ENCODE results near the gene PHLDA2. TPM values are rescaled to one million over a fixed set of nuclear protein-coding genes. Genes with fewer than 3 reads are reported as not detected.

PHLDA2 gene
- total RNA-seq, 2 experiments from 2014 or later = 0.16 to 0.34 TPM

- Histone ChIP-seq H3K9me3 (ENCODE audit: low read length) (no peaks in the 10 kb centered on the region), H3K9me2 (ENCODE audit: insufficient read depth, low read length) (no peaks in the 10 kb centered on the region), H3K79me2 (ENCODE audit: insufficient read depth, low read depth, low read length) (no peaks in the 10 kb centered on the region), H3K4me1 (ENCODE audit: insufficient read depth, low read length, poor library complexity, severe bottlenecking) (no peaks in the 10 kb centered on the region), H2AFZ (ENCODE audit: low read length) (no peak overlapping the region), H4K20me1 (ENCODE audit: insufficient read depth, low read length) (no peaks in the 10 kb centered on the region), H3K36me3 (ENCODE audit: insufficient read depth, low read length) (peaks cover 100% of the 10 kb centered on the region), H3K4me3 (ENCODE audit: low read depth, low read length, poor library complexity, severe bottlenecking) (no peak overlapping the region), H3K27ac (ENCODE audit: low read depth, low read length, poor library complexity, severe bottlenecking) (no peak overlapping the region), H3K4me2 (ENCODE audit: low read length) (no peak overlapping the region)
- no TSS peak for BruUV-seq (replicated peaks)
- CTCF ChIA-PET (ENCODE audit: unreplicated experiment) = no interaction called here
- DNase-seq (ENCODE audit: low spot score) = no peak
- POLR2A ChIA-PET = no interaction called here
- intact Hi-C loops (cut with micrococcal nuclease; ENCODE audit: unreplicated experiment) = no loop called here
- TF ChIP-seq CTCF (conservative IDR thresholded peaks at IDR 0.05; ENCODE audit: low read length) (no peak), EZH2phosphoT487 (IDR thresholded peaks at IDR 0.05; ENCODE audit: borderline replicate concordance, low read depth, low read length) (no peak)
Measured at GRCh38 chr11:2949920-2950319, 20.7 kb upstream of the PHLDA2 start.

GRCh38 chr11:2947744-2948143 is 18.5 kb upstream of the PHLDA2 start:
- intact Hi-C loops (cut with micrococcal nuclease; ENCODE audit: unreplicated experiment) = no loop called here
- CTCF ChIA-PET (ENCODE audit: unreplicated experiment) = no interaction called here
- BruUV-seq (replicated peaks) = no TSS peak

More at GRCh38 chr11:2947744-2948143, 18.5 kb upstream of the PHLDA2 start:
- no peak for TF ChIP-seq CTCF (conservative IDR thresholded peaks at IDR 0.05; ENCODE audit: low read length)
- no peak for TF ChIP-seq EZH2phosphoT487 (IDR thresholded peaks at IDR 0.05; ENCODE audit: borderline replicate concordance, low read depth, low read length)
- H3K4me2 ChIP-seq (ENCODE audit: low read length) = no peak overlapping the region
- H3K4me1 ChIP-seq (ENCODE audit: insufficient read depth, low read length, poor library complexity, severe bottlenecking) = no peaks in the 10 kb centered on the region
- H3K36me3 ChIP-seq (ENCODE audit: insufficient read depth, low read length) = peaks cover 99% of the 10 kb centered on the region
- H3K79me2 ChIP-seq (ENCODE audit: insufficient read depth, low read depth, low read length) = no peaks in the 10 kb centered on the region
- DNase-seq (ENCODE audit: low spot score) = no peak
- H3K9me3 ChIP-seq (ENCODE audit: low read length) = no peaks in the 10 kb centered on the region
- no peak overlapping the region for H3K27ac ChIP-seq (ENCODE audit: low read depth, low read length, poor library complexity, severe bottlenecking)
- no peak overlapping the region for H3K4me3 ChIP-seq (ENCODE audit: low read depth, low read length, poor library complexity, severe bottlenecking)
- no peak overlapping the region for H2AFZ ChIP-seq (ENCODE audit: low read length)
- no peaks in the 10 kb centered on the region for H3K9me2 ChIP-seq (ENCODE audit: insufficient read depth, low read length)
- POLR2A ChIA-PET = interaction anchor here (0.6 kb wide), 1 partner anchor 1171 kb away, joined by 3 read pairs; no protein-coding TSS in a partner anchor
- no peaks in the 10 kb centered on the region for H4K20me1 ChIP-seq (ENCODE audit: insufficient read depth, low read length)

Measured in OCI-LY7 (cell line).